CD4-positive, alpha-beta T cell treated with Interferon gamma for 1 hour (primary cell): ENCODE measurements around the gene TGM2.

ENCODE experiments used
- DNase-seq: peaks from one replicate; pipeline ENCODE4 v3.0.0-alpha.2; 2020

The TGM2 gene

GRCh38 chr20:38173237-38174156, 8.4 kb upstream of the TGM2 start:
- DNase-seq = no peak

GRCh38 chr20:38172408-38172807, 7.3 kb upstream of the TGM2 start:
- no peak for DNase-seq

- no peak for DNase-seq
Observed at GRCh38 chr20:38171675-38172043, 6.6 kb upstream of the TGM2 start.

GRCh38 chr20:38170826-38171674, 6.0 kb upstream of the TGM2 start:
- DNase-seq = no peak

- no peak for DNase-seq
Observed at GRCh38 chr20:38170219-38170825, 5.3 kb upstream of the TGM2 start.

GRCh38 chr20:38169636-38170193, 4.6 kb upstream of the TGM2 start:
- DNase-seq = no peak

GRCh38 chr20:38168791-38169589, 3.9 kb upstream of the TGM2 start:
- DNase-seq = peak; percentile 50

GRCh38 chr20:38167851-38168760, 3.0 kb upstream of the TGM2 start:
- peak; percentile 55 for DNase-seq

- DNase-seq = no peak
Observed at GRCh38 chr20:38167328-38167850, 2.3 kb upstream of the TGM2 start.

- no peak for DNase-seq
Observed at GRCh38 chr20:38166703-38167233, 1.7 kb upstream of the TGM2 start.

- DNase-seq = no peak
Observed at GRCh38 chr20:38165966-38166702, 1.1 kb upstream of the TGM2 start.

- DNase-seq = no peak
Observed at GRCh38 chr20:38164624-38165088, 414 bp downstream of the TGM2 start.

- no peak for DNase-seq
Observed at GRCh38 chr20:38164069-38164468, 1.0 kb downstream of the TGM2 start.

- DNase-seq = no peak
Observed at GRCh38 chr20:38162878-38163875, 1.9 kb downstream of the TGM2 start.

- DNase-seq = no peak
Observed at GRCh38 chr20:38162149-38162548, 2.9 kb downstream of the TGM2 start.

GRCh38 chr20:38161412-38161774, 3.7 kb downstream of the TGM2 start:
- no peak for DNase-seq

GRCh38 chr20:38159957-38160756, 4.9 kb downstream of the TGM2 start:
- no peak for DNase-seq

- no peak for DNase-seq
Observed at GRCh38 chr20:38159566-38159956, 5.5 kb downstream of the TGM2 start.
